ENCODE results near the gene TUSC2.

- TF ChIP-seq CTCF (IDR thresholded peaks at IDR 0.05) (no peak), POLR2A (IDR thresholded peaks at IDR 0.05) (no peak)
Observed at GRCh38 chr3:50297896-50298725, 29.9 kb downstream of the TUSC2 start.

Data from thyroid gland (tissue), 4 donors.